GM19438 (cell line): ENCODE results near the gene RNASET2.
"Not testable (repeated sequence)": the region's sequence is repeated elsewhere in the genome, so short reads cannot be mapped to it uniquely, and the experiment has no call there.

Experiments used
- ATAC-seq: cut with Tn5 transposase; IDR thresholded peaks from one replicate; pipeline ENCODE4 v1.9.1; 2021; ENCODE audit warnings: low read depth; ENCODE audit not compliant: unreplicated experiment

Gene RNASET2

DNA sequence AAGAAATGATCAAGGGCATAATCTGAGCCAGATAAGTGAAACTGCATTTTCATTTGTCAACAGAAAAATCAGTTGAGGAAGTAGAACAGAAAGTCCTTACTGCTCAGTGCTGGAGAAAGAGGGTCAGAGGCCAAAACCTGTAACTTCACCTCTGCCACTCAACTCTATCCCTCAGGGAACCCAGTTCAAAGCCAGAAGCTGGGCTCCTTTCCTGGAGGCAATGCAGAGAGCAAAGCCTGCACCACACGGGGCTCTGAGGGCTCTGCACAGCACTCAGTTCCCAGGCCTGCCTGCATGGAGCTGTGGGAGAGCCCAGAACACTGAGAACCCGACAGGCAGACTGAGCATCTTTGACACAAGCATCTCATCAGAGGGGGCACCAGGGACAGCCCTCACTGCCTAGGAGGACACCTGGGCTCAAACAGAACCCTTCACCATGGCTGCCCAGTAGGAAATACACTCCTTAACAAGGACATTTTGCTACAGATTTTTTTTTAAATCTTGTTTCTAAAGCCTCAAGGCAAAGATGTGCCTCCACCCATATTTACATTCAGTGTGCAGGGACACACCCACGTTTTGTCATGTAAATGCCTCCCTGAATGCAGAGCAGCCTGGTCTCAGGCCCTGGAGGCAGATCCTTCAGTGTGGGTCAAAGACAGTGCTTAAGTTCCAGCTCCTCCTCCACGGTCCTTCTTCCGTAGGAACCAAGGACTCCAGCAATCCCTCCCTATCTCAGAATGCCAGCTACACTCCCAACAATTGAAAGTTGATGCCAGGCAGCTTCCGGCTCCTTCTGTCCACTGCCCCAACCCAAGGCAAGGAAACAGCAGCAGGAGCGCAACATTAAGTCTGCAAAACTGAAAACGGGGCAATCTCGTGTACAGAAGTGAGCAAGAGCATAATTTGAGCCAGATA, 6.6 kb downstream of the RNASET2 start:
- ATAC-seq: peak; percentile 1

DNA sequence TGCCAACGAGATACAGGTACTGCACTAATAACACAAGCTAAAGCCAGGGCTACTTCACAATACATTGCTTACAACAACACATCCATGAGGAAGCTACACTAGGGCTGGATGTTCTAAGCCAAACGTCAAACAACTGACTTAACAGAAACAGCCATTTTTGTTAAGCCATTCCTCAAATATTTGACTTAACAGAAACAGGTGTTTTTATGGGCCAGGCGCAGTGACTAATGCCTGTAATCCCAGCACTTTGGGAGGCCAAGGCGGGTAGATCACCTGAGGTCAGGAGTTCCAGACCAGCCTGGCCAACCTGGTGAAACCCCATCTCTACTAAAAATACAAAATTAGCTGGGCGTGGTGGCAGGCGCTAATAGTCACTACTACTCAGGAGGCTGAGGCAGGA, 7.6 kb downstream of the RNASET2 start:
- ATAC-seq: not testable (repeated sequence)

DNA sequence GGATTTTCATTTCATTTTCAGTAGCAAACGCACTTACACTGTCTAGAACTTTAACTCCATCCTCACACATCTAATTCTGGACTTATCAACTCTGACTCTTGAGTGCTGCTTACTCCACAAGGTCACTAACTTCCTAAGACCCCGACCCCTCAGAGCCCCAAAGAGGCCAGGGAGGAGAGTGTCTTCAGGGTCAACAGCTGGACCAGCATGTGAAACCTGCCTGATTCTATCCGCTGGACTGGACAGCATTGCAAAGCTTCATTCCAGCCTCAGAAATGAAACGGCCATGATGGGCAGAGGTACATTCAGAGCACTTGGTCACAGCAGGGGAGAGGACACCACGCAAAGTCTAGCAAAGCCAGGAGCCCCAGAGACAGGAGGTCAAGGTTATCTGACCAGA, 9.1 kb downstream of the RNASET2 start:
- no peak for ATAC-seq

DNA sequence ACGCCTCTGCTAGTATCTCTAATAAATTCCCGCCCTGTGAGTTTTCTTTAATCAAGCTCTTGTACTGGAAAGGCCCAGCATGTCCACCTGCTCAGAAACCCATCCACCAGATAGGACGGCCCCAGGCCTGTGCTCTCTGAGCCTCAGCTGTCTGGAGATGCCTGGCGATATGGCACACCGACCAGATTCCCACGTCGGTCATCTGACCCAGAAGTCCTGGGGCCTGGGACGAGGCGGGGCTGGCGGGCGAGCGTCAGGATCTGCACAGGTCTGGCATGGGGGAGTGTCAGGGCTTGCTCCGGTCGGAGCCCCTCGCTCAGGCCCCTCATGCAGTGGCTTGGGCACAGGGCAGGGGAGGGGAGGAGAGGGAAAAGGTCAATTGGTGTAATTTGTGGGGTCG, 10.2 kb downstream of the RNASET2 start:
- ATAC-seq: no peak

GRCh38 chr6:166944666-166945256, 11.6 kb downstream of the RNASET2 start:
- no peak for ATAC-seq

GRCh38 chr6:166942393-166943168, 13.8 kb downstream of the RNASET2 start:
- ATAC-seq: no peak

DNA sequence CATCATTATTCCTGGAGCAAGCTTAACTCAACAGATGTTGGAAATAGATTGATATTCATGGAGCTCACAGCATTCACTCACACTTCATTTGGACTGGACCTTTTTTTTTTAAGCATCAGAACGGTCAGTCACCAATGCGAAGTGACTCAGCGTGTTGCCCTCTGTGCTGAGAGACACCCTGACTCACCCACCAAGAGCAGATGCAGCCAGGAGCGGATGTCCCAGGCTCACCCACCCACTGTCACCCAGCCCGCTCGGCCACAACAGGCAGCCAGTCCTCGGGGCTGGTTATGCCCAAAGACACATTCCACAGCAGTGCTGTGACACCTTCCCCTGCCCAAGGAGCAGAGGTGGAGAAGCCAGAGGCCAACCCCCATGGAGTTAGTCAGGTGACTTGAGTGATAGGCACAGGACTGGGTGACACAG, 15.7 kb downstream of the RNASET2 start:
- ATAC-seq: no peak

DNA sequence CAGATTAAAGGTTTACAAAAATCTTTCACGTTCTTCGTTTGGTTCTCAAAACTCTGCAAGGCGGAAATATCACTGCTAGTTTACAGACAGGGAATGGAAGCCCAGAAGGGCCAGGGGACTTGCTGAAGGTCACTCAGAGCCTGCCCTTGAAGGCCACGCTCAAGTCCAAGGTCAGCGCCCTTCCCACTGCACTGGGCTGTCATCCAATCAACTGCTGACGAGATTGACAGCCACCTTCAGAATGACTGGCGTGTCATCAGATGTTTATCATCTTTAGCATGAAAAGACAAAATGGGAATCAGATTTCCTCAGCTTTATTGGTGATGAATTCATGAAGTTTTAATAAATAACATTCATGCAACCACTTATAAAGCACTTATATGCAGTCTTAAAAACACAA, 16.5 kb downstream of the RNASET2 start:
- ATAC-seq: no peak

DNA sequence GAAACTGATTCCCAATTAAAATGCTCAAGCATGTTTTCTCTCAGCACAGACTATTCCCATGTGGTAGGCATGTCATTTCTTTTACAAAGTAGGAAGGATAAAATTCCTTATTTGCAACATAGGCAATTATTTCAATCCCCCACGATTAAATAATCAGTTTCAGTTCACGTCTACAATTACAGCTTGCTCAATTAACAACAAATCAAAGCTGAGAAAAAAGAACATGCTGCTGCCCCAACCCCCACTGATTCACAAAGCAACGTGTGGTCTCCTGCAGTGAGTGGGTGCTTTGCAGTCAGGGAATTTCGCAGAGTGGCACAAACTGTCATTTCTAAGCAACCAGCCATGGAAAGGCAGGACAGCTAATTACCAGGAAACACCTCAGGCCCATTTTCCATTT, 17.0 kb downstream of the RNASET2 start:
- no peak for ATAC-seq

DNA sequence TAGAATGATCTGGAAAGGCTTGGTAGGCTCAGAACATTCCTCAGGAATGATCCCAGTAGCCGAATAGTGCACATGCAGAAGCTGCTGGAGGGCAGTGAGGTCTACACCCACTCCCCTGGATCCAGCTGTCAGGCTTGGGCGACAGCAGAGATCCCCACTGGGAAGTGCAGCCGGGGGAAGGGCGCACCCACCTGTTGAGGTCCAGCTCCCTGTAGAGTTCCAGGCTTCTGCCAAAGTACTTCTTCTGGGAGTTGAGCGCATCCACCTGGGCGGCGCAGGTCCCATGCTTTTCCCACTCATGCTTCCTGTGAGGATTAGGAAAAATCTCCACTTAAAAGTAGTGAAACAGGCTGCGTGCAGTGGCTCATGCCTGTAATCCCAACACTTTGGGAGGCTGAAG, 17.6 kb downstream of the RNASET2 start:
- no peak for ATAC-seq

DNA sequence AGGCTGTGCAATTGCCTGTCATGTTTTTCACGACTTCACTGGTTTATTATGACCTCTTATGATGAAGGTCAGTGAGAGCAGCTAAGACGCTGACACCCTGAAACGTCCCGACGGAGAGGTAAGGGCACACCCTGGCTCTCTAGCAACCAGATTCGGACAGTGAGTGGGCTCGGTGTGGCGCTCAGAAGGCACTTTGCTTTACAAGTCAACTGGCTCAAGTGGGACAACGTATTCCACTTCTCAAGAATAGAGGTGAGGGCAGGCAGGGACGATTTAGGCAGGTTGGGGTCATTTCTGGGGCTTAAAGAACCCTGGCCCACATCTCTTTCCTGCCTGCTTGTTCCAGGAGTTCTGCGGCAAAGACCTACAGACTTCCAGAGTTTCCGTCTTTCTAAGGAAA, 18.2 kb downstream of the RNASET2 start:
- ATAC-seq: no peak

GRCh38 chr6:166937746-166938145, 18.6 kb downstream of the RNASET2 start:
- no peak for ATAC-seq

DNA sequence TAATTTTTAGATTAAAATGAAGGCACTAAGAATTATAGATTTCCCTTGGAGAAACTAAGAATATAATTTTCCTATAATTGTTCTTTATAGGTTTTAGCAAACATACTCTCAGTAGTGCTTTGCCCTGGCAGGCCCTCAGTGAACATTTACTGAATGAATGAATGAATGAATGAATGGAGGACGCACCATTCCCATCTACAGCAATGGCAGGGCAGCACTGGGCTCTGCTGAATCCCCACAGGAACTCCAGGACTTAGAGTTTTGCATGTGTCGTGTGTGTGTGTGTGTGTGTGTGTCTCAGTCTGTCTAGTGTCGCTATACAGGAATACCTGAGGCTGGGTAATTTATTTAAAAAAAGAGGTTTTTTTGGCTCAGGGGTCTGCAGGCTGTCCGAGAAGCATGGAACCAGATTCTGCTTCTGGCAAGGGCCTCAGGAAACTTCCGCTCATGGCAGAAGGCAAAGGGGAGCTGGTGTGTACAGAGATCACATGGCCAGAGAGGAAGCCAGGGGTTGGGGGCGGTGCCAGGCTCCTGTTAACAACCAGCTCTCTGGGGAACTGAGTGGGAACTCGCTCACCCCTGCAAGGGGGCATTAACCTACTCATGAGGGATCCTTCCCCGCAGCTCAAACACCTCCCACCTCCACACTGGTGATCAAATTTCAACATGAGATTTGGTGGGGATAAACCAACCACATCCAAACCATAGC, 20.1 kb downstream of the RNASET2 start:
- ATAC-seq: no peak

DNA sequence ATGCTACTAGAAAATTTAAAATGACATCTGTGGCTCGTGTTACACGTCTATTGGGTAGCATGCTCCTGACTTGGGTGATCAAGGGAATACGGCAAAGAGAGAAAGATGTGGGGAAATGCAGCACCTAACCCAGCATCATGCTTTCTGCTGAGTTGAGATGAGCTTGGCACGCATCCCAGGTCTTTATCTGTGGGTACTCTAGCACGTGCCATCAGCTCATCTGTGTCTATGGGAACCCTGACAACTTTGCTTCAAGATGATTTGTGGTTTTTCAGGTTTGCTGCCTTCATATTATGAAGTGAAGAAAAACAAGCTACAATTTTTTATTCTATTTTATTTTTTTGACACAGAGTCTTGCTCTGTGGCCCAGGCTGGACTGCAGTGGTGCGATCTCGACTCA, 21.0 kb downstream of the RNASET2 start:
- ATAC-seq: no peak

DNA sequence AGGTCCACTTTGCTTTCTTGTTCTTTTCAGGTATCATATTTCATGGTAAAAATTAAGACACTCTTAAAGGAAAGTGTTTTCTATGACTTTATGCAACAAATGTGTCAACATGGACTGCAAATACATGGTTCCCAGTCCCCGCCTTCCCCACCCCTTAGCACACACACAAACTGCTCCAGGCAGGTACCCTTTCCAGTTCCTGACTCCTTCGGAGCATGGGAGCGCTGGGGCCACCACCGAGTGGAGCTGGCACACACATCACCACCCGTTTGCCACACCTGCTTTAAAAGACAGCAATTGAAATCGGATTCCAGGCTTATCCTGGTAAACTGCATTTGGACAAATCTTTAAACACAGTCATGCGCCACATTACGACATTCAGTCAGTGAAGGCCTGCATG, 22.2 kb downstream of the RNASET2 start:
- no peak for ATAC-seq

GRCh38 chr6:166933396-166933795, 23.0 kb downstream of the RNASET2 start:
- ATAC-seq: no peak

GRCh38 chr6:166932616-166933015, 23.7 kb downstream of the RNASET2 start:
- no peak for ATAC-seq

DNA sequence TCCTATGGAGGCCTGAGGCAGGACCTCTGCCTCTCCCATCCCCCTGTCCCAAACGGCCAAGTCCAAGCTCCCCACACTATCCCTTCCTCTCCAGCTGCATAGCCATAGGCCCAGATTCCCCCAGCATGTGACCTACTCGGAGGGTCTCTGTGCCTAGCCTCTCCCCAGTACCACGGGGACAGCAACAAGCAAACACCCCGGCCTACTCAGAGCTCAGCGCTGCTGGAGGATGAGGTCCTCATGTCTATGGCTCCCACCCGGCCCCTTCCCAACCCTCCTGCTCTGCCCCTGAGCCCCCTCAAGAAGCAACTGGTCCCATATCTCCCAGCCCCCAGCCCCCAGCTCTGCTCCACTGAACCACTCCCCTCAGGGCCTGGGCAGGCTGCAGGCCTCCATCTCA, 24.2 kb downstream of the RNASET2 start:
- no peak for ATAC-seq

DNA sequence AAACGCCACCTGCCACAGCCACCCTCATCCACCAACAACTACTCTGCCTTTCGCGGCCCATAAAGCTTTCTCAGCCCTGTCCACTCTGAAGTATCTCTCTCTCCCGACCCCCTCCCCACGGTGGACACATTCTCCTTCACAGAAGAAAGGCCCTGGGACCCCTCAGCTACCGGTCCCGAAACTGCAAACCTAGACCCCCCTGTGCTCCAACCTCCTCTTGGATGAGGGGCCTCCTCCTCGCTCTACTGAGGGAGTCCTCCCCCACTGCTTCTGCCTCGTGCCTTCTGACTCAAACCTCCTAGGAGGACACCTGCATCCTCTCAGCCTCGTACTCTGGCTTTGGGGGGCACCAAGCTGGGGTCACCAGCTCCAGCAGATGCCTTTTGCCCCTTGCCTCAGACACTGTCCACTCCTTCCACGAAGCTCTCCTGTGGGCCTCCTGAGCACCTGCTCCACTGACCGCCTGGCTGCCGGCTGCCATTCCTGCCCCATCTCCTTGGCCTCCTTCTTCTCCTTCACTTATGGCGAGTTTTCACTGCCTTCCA, 24.9 kb downstream of the RNASET2 start:
- ATAC-seq: no peak

GRCh38 chr6:166930354-166930891, 25.9 kb downstream of the RNASET2 start:
- ATAC-seq: no peak
